GM12865 (cell line): ENCODE measurements around the gene FBXO11.

Experiments
- DNase-seq: peaks from one replicate; pipeline ENCODE4 v3.0.0; 2010; ENCODE audit warnings: low read depth
- H3K4me3 ChIP-seq: 2 replicates; pipeline ENCODE4 v1.5.1; 2011; ENCODE audit warnings: mild to moderate bottlenecking, low read depth, low read length, control low read depth
- CTCF ChIP-seq: IDR thresholded peaks from 2 replicates; pipeline ENCODE4 v1.5.1; 2011; ENCODE audit warnings: low read length, control low read depth, low read depth, inconsistent platforms; ENCODE audit not compliant: insufficient read depth; ENCODE audit errors: missing control alignments

Gene FBXO11

GRCh38 chr2:47906157-47907038 is at the start of gene FBXO11:
Gene FBXO11 (minus strand): TSS chr2:47906498. CDS start chr2:47905720, 778 bp downstream.
- peak; percentile 63 for TF ChIP-seq CTCF
- DNase-seq = peak; percentile 99
- H3K4me3 ChIP-seq = peak within 1 kb of the TSS; percentile 99

GRCh38 chr2:47950340-47951301 is 44.3 kb upstream of the FBXO11 start:
- H3K4me3 ChIP-seq = no peak overlapping the region
- TF ChIP-seq CTCF = no peak
- DNase-seq = no peak

- H3K4me3 ChIP-seq = no peak overlapping the region
- no peak for TF ChIP-seq CTCF
- no peak for DNase-seq
Observed at GRCh38 chr2:47946593-47946992, 40.3 kb upstream of the FBXO11 start.

GRCh38 chr2:47945046-47945781 is 38.9 kb upstream of the FBXO11 start:
- H3K4me3 ChIP-seq = no peak overlapping the region
- no peak for DNase-seq
- no peak for TF ChIP-seq CTCF

GRCh38 chr2:47941936-47942335 is 35.6 kb upstream of the FBXO11 start:
- TF ChIP-seq CTCF = no peak
- no peak overlapping the region for H3K4me3 ChIP-seq
- DNase-seq = no peak

GRCh38 chr2:47937677-47938076 is 31.4 kb upstream of the FBXO11 start:
- no peak for TF ChIP-seq CTCF
- DNase-seq = no peak
- H3K4me3 ChIP-seq = no peak overlapping the region
